Measurements from ENCODE around the gene CNTN5.

The CNTN5 gene

DNA sequence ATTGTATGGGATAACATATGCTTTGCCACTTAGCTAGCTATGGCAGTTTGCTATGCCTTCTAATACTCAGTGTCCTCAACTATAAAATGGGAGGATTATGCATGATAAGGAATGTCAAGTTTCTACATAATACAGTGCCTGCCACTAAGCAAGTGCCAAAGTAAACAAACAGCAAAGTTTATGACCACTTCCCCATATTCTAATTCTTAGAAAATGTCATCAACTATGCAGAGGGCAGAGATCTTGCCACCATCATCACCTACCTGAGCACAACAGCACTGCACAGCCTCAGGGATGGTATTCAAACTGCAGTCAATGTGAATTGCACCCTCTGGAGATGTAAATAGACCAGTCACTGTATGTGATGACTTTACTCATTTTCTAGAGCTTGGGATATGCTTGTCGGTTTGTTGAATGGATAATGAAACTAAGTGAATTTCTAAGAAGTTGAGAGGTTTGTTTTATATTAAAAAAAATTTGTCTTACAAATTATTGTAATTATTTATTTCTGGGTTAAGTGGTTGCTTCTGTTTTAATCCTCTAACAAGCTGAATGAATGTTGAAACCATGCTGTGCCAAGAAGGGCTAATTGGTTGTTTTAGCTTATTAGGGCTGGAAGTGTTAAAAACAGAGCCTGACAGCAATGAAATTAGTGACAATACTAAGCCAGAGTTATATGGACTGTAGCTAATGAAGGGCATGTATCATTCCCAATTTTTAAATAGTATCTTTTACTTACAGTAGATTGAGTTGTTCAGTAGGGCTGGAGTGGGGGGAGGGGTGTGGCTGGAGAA lies 398.4 kb downstream of the CNTN5 start:
- DNase-seq: no peak

DNA sequence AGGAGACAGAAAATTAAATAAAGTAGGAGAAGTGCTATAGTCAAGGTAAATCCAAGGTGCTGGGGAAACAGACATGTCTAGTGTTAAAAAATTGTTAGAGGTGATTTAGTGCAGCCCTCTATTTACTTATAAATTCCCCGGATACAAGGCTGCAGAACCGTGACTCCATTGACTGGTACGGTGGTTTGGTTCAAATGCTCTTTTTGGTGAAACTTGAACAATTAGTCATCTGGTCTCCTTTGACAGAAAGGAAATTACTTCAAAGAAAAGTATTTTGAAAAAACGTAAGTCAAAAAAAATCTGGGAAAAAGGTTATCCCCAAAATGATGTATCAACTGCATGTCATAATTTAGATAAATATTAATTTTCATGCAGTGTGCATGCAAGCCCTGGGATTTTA lies 399.2 kb downstream of the CNTN5 start:
- DNase-seq: no peak

DNA sequence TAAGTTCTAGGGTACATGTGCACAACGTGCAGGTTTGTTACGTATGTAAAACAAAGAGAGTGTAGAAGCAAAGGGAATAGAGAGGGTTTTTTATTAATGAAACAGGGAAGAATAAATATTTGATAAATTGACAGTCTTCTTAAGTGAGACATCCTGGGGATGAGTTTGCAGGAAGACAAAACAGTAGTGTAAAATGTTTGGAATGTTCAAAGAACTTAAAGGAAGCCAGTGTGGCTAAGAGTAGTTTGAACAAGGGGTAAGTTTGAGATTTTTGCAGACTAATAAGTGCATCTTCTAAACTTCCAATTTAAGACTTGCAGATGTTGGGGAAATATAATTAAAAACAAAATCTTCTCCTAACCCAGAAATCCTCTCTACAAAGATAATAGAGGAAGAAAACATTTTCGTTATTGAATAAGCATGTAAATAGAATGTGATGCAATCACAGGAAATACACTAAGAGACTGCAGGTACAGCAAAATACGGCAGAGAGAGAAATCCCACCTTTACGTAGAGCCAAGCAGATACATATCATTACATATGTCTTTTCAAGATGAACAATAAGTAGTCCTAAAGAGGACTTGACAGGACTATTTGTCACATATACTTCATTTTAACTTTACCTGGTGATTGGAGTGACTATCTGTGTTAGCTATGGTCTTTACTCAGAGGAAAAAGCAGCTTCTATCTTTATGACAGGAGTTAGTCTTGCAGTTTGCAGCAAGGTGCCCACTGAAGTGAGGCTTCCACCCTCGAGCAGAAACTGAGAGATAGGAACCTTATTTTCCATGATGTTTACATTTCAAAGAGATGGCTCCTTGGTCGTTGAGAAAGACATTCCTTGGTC lies 402.1 kb downstream of the CNTN5 start:
- DNase-seq: no peak

DNA sequence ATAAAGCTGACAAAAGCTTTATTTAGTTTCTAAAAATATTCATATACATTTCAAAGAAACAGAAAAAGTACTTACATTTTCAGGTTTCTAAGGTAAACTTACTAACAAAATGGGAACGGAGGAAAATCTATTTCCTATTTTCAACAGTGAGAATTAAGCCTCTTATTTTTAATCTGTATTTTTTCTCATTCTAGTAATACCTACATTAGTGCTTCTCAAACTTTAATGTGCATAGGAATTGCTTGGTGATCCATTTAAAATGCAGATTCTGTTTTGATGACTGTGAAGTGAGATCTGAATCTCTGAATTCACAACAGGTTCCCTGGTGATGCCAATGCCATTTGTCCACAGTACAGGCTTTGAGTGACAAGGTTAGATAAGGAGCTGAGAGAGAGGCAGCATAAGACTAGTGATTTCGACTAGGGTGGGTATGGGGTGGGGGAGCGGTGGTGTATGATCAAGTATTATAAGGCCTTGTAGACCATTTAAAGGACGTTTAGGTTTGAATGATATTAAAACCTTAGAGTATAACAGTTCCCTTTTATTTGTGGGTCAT lies 402.8 kb downstream of the CNTN5 start:
- DNase-seq: no peak

DNA sequence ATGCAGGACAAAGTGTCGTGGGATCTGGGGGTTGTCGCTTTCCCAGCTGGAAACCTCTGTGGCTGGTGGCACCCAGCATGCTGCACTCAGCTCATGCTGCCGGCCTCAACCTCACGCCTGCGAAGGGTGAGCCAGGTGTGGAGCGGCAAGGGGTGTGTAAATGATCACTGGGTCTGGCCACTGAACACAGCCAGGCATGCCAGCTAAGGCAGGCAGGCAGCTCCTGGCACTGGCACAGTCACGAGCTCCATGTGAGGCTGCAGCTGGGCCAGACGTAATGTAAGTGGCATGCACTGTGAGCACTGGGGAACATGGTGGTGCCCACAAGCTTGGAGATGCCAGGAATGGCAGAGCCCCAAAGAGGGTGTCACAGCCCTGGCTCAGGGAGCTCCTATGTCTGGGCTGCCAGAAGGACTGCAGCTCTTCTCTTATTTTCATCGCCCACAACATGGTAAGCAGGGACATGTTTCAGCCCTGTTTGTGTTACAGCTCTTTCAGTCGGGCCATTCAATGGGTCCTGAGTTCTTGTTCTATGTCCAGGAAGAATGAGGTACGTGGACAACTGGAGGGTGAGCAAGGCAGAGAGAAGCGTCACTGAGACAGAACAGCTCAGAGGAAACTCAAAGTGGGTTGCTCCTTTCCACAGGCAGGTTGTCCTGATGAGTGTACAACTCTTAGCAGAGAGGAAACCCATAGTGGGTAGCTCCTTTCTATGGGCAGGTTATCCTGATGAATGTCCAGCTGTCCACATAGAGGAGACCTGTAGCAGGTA lies 403.8 kb downstream of the CNTN5 start:
- no peak for DNase-seq

DNA sequence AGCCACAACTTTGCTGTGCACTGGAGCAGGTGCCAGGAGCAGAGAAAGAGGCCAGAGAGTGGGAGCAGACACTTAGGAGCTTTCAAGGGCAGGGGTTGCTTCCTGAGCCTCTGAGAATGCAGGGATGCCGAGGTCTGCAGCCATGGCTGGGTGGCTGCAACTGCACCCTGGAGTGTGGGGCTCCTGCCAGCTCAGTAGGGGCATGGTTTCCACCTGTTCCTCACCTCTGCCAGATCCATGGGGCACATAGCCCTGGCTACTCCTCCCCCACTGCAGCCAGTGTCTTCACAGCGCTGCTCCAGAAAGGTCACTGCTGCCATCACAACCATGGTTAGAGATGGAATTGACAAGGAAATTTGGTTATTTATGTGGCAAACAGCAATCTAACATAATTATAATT lies 404.8 kb downstream of the CNTN5 start:
- DNase-seq: no peak

DNA sequence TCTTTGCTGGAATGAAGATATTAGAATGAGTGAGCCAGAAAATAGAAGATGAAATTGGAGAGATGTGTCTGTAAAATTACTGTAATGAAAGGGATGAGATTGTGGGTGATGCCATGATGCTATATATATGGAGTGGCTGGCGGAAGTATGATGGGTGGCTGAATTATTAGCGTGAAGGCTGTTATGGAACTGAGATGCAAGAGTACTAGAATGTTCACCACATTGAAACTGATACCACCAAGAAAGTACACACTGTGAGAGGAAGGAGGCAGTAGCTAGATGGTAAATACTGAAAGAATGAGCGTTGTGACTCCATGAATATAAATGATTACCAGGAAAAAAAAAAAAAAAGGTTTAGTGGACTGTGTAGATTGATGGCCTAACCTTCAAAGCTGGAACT lies 411.9 kb downstream of the CNTN5 start:
- DNase-seq: no peak

DNA sequence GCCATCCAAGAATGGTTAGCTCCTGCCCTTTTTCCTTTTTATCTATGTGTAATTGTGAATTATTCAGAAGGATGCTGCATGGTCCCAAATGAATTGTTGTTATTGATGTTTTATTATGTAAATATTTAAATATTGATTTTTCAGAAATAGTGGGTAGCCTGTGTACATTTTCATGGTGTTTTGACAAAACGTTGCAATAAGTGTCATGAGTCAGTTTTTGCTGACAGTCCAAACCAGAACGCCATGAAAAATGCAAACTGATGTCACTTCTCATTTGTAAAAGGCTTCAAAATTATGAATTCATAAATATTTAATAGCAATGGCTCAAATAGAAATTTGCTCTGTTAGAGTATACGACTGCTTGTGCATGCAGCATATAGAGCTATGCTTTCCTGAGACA lies 422.5 kb downstream of the CNTN5 start:
- DNase-seq: no peak

DNA sequence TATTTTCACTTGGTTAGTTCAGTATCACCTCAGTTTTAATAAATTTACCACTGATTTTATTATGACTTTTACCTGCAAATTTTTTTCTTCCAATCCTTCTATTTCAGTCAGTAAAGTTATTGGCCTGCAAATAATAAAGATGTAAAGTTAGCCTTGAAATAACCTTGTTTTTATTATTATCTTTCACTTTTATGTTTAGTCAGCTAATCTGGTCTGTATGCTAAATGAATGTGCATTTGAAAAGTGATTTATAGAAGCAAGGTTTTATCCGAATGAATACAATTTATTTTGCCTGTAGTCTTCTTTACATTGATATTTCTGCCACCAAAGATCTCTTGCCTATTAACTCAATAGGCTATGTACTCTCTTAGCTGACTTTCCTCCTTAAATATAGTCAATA lies 425.7 kb downstream of the CNTN5 start:
- no peak for DNase-seq

DNA sequence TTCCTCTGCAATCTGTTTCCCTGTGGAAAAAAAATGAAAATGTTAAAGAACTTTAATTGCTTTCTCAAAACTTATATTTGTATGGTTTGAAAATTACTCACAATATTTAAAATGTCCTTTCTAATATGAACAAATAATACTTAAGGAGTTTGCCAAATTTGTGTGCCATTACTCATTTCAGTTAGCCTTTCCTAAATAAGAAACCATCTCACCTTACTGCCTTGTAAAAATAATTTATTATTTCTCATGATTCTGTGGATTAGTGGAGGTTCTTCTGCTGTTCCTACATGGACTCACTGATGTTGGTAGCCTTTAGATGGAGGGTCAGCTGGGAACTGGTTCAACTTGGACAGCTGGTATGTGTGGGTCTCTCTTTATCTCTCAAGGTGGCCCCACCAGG lies 428.6 kb downstream of the CNTN5 start:
- no peak for DNase-seq

DNA sequence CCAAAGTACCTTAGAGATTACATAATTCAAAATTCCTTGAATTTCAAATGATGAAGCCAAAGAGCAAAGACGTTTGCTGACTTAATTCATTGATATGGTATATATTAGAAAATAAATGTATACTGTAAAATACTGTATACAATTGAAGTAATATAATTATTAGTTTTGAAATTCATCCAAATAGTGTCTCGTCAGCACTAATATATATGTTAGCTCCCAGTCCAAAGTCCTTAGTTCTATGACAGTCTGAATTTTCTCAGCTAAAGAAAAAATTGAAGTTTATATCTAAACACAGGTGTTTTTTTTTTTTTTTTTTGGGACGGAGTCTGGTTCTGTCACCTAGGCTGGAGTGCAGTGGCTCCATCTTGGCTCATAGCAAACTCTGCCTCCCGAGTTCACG lies 431.3 kb downstream of the CNTN5 start:
- DNase-seq: no peak

DNA sequence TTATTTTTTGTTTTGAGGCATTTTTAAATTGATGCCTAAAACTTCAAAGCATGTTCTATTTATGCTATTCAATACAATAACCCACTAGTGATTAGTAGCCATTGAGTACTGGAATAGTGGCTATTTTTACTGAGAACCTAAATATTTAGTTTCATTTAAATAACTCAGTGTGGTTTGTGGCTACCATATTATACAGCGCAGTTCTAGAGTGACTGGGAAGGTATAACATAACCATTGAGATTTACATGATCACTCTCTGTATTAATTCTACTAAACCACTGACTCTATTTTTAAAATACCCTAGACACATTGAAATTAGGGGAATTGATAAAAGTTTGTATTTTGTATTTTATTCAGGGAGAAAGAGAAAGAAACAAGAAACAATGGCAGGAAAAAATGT lies 441.2 kb downstream of the CNTN5 start:
- no peak for DNase-seq

DNA sequence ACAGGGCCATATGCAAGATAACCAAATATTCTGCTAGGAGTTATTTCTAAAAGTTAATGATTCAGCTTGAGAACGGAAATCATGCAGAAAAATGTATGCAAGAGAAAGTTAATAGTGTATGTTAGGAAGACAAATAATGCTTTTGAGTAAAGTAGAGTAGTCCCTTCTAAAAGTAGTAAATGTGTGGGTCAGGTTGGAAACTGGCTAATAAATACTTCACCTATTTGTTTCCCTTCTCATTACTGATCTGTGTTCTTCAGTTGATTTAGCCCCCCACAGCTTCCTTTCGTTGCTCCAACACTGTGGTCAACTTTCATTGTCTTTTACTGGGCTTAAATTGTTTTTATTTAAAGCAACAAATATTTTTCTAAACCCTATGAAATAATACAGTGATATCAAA lies 444.2 kb downstream of the CNTN5 start:
- DNase-seq: no peak

DNA sequence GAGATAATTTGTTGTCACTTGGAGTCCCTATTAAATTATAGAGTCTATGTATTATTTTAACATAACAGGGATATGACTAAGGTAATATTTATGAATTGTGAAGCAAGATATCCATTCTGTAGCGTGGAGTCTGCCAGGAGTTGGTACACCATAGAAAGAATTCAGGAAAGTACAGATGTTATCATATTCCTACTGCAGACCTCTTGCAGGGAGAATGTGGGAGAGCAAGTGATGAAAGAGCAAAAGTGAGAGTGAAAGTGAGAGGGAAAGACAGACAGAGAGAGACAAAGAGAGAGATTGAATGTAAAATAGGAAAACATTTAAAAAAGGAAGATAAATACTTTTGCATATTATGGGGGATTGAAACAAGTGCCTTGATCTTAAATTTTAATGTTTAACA lies 468.8 kb downstream of the CNTN5 start:
- DNase-seq: no peak

DNA sequence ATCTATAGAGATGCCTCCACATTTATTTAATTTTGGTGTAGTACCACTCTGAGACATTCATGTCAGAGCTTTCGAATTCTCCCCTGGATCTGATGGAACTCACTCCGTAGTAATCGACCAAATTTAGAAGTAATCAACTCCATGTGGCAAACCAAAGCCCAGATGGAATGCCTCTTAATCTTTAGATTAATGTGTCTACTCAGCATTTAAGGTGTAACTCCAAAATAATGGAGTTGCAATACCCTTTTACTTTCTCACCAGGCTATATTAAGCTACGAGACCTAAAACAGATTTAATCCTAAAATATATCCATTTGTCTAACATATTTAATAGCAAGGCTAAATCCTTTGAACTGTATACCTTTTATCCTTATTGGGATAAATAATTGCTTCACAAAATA lies 473.3 kb downstream of the CNTN5 start:
- no peak for DNase-seq

DNA sequence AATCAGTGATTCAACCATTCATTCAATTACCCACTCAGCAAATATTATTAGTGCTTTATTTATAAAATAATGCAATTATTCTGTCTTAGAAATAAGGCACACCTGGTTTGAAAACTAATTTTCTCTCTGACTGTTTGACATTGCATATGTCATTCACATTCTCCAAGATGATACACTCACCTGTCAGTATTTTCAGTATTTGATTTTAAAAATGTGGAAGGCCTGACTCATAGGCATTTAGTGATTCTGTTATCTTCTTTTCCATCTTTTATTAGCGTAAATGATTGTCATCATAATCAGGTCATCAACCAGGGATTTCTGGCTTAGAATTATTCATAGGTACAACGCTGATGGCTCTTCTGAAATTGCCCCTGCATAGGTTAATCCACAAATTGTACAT lies 480.9 kb downstream of the CNTN5 start:
- no peak for DNase-seq

DNA sequence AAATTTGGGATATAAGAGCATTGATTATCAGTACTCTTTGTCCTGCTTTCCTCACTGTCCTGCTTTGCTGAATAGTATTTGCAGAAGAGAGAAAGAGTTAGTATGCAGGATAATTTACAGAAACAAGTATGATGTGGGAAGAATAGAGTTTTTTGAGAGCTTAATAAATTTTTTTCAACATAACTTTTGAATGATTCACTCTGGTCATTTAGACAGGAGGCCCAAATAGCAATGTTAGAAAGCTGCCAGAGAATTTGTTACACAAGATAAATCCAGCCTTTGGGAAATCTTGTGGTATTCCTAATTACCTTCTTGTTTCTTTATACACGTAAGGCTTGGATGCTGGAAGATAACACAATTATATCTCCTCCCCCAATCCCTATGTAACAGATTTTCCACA lies 484.6 kb downstream of the CNTN5 start:
- no peak for DNase-seq

DNA sequence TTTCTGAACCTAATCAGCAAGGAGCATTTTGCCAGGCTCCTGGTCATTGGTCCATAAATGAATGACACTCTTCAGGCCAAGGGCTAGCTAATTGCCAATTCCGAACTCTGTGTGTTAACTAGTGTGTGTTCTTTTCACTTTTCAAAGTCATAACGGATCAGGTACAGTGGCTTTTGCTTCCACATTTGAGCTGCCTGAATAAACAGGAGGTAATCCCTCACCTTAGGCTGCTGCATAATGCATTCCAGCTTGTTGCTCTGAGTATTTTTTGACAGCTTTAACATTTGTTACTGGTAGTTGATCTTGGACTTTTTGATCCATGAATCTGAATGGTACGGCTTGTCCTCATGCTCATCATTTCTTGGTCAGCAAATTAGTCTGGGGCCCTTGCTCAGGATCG lies 485.1 kb downstream of the CNTN5 start:
- DNase-seq: no peak

DNA sequence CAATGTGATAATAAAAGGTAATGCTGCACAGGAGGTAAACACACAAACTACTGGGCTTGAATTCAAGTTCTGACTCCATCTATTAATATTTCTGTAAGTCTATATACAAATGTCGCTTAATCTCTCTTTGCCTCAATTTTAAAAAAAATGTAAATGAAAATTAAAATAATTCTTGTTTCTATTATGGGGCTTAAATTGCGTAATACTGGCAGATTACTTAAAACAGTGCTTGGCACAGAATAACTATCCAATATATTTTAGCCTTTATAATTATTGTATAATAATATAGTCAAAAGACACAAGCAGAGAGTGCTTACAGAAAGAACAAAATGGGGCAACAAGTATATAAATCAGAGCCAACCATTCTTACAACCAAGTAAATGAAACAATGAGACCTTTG lies 489.1 kb downstream of the CNTN5 start:
- DNase-seq: no peak

DNA sequence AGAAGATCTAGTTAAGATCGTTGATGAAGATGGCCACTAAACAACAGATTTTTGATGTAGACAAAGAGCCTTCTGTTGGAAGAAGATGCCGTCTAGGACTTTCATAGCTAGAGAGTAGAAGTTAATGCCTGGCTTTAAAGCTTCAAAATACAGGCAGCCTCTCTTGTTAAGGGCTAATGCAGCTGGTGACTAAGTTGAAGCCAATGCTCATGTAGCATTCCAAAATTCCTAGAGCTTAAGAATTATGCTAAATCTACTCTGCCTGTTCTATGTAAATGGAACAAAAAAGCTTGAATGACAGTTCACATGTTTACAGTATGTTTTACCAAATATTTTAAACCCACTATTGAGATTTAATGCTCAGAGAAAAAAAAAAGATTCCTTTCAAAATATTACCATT lies 492.6 kb downstream of the CNTN5 start:
- DNase-seq: no peak

DNA sequence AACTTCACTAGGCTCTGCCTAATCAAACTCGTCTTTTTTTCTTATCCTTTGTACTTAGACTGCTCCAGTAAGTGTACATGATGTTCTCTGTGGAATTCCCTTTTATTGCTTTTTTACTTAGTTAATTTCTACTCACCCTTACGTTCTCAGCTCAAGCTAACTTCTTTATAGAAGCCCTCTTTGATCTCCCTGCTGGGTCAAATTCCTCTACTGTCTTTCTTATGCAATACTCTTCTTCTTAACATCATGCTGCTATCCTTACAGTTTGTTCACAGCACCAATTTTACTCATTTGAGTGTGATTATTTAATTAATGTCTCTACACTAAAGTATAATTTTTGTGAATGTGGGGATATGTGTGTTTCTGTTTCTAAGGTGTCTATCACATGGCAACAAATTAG lies 498.3 kb downstream of the CNTN5 start:
- DNase-seq: no peak

DNA sequence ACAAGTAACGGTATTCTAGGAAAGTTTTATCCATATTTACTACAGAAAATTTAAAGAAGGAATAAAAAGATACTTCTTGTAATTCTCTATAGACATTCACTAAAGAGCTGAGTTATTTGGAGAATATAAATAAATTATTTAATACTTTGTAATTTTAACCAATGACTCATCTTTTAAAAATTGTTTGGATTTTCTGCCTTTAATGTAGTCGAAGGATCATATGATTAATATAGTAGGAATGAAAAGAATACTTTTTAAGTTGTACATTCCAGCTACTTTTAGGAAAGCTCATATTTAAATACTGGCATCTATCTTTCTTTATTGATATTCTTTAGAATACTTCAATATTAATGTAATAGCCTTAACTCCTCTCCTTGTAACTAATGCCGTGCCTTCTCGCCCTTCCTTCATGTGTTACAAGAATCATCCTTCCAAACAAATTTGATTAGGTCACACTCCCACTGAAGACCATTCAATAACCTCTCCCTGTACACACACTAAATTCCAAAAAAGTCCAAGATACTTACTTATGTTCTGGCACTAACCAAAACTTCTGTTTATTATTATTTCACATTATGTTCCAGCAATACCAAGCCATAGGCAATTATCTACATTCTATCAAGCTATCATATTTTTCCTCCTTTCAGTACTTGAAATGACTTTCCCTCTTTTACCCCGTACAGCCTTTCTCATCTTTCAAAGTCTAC lies 501.9 kb downstream of the CNTN5 start:
- DNase-seq: no peak

DNA sequence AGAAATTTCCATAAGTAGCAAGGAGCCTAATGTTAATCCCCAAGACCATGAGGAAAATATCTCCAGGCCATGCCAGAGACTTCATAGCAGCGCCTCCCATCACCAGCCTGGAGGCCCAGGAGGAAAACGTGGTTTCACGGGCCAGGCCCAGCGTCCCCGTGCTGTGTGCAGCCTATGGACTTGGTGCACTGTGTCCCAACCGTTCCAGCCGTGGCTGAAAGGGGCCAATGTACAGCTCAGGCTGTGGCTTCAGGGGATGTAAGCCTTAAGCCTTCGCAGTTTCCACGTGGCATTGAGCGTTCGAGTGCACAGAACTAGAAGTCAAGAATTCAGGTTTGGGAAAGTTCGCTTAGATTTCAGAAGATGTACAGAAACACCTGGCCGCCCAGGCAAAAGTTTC lies 510.7 kb downstream of the CNTN5 start:
- DNase-seq: no peak

Data from GDM1 (cell line).